Progenitor cell of endocrine pancreas (in vitro differentiated cells): ENCODE results near the gene ABCC10. TPM values are rescaled to one million over a fixed set of nuclear protein-coding genes. Genes with fewer than 3 reads are reported as not detected.
A peak's percentile ranks its signal among the peaks of the same experiment; 100 is the strongest.

ENCODE experiments used
- DNase-seq: peaks from one replicate; pipeline ENCODE4 v3.0.0; 2021; ENCODE audit warnings: low spot score; ENCODE audit not compliant: unreplicated experiment
- H3K27ac Mint-ChIP-seq: 2 replicates; pipeline ENCODE4 v1.8.0; 2021; ENCODE audit warnings: mild to moderate bottlenecking, moderate library complexity, mixed read lengths
- H3K27me3 Mint-ChIP-seq: 2 replicates; pipeline ENCODE4 v1.8.0; 2021; ENCODE audit warnings: mixed read lengths
- H3K36me3 Mint-ChIP-seq: 2 replicates; pipeline ENCODE4 v1.8.0; 2022; ENCODE audit warnings: mixed read lengths; ENCODE audit not compliant: insufficient read depth
- H3K4me1 Mint-ChIP-seq: 2 replicates; pipeline ENCODE4 v1.8.0; 2021; ENCODE audit warnings: low read depth, mixed read lengths
- H3K4me3 Mint-ChIP-seq: 2 replicates; pipeline ENCODE4 v1.8.0; 2021; ENCODE audit warnings: low read depth, mild to moderate bottlenecking, moderate library complexity, mixed read lengths
- H3K9me3 Mint-ChIP-seq: 2 replicates; pipeline ENCODE4 v1.8.0; 2021; ENCODE audit warnings: low read depth, mixed read lengths
- total RNA-seq: library from RNA; stranded (reverse); gene quantifications from 2 replicates; pipeline ENCODE4 v1.2.1, GENCODE V29; 2021
- TF ChIP-seq, protein P1 (sequence below): fragments of 200-600 bp; sonication (generic); IDR thresholded peaks from one replicate; pipeline ENCODE4 v1.5.0; 2021; ENCODE audit warnings: antibody characterized with exemption, mild to moderate bottlenecking; ENCODE audit not compliant: unreplicated experiment

Gene ABCC10
- total RNA-seq, 1 donor from 2014 or later = 68.8 TPM

- DNase-seq = no peak
- H3K27ac Mint-ChIP-seq = no peak overlapping the region
- H3K4me3 Mint-ChIP-seq = no peak overlapping the region
- peaks cover 6% of the 10 kb centered on the region for H3K36me3 Mint-ChIP-seq
- H3K9me3 Mint-ChIP-seq = no peaks in the 10 kb centered on the region
- TF ChIP-seq, protein P1, sequence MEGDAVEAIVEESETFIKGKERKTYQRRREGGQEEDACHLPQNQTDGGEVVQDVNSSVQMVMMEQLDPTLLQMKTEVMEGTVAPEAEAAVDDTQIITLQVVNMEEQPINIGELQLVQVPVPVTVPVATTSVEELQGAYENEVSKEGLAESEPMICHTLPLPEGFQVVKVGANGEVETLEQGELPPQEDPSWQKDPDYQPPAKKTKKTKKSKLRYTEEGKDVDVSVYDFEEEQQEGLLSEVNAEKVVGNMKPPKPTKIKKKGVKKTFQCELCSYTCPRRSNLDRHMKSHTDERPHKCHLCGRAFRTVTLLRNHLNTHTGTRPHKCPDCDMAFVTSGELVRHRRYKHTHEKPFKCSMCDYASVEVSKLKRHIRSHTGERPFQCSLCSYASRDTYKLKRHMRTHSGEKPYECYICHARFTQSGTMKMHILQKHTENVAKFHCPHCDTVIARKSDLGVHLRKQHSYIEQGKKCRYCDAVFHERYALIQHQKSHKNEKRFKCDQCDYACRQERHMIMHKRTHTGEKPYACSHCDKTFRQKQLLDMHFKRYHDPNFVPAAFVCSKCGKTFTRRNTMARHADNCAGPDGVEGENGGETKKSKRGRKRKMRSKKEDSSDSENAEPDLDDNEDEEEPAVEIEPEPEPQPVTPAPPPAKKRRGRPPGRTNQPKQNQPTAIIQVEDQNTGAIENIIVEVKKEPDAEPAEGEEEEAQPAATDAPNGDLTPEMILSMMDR = no peak
- H3K27me3 Mint-ChIP-seq = no peaks in the 10 kb centered on the region
- peaks cover 26% of the 10 kb centered on the region for H3K4me1 Mint-ChIP-seq
These were observed 53.7 kb downstream of the ABCC10 start for GRCh38 chr6:43481075-43481474.

DNA sequence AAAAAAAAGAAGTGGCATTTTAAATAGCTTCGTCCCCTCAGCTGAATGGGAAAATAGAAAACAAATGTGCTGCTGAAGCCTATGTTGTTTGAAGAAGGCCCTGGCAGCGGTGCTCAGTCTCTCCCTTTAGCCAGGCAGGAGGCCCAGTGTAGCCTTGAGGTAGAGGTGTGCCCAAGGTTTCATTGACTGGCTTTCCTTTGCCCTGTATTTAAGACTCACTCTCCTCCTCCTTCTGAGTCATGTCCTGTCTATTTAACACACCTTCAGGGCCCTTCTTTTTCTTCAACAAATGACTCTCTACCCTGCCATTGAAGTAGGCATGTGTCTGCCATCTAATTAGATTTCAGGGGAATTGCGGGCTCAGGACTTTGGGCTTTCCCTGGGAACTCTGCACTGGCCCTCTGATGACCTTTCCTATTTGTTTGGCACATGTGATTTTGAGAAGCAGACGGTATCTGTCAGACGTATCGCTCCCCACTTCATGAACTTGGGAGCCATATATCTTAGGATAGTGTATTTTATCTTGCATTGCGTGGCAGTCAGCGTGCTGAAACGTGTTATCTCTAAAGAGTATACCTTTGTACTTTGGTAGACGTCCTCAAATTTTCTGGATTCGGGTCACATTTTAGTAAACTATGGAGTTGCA is 54.4 kb downstream of the ABCC10 start:
- peaks cover 26% of the 10 kb centered on the region for H3K4me1 Mint-ChIP-seq
- H3K9me3 Mint-ChIP-seq = no peaks in the 10 kb centered on the region
- no peaks in the 10 kb centered on the region for H3K27me3 Mint-ChIP-seq
- no peak overlapping the region for H3K4me3 Mint-ChIP-seq
- H3K36me3 Mint-ChIP-seq = peaks cover 7% of the 10 kb centered on the region
- no peak for DNase-seq
- TF ChIP-seq, protein P1 = no peak
- H3K27ac Mint-ChIP-seq = peak overlapping the region; percentile 34

GRCh38 chr6:43488667-43489276 is 61.4 kb downstream of the ABCC10 start:
- DNase-seq = no peak
- no peaks in the 10 kb centered on the region for H3K27me3 Mint-ChIP-seq
- no peak overlapping the region for H3K4me3 Mint-ChIP-seq
- peak overlapping the region; percentile 59 for H3K27ac Mint-ChIP-seq
- no peaks in the 10 kb centered on the region for H3K9me3 Mint-ChIP-seq
- H3K36me3 Mint-ChIP-seq = peaks cover 4% of the 10 kb centered on the region
- peaks cover 2% of the 10 kb centered on the region for H3K4me1 Mint-ChIP-seq
- TF ChIP-seq, protein P1 = no peak

DNA sequence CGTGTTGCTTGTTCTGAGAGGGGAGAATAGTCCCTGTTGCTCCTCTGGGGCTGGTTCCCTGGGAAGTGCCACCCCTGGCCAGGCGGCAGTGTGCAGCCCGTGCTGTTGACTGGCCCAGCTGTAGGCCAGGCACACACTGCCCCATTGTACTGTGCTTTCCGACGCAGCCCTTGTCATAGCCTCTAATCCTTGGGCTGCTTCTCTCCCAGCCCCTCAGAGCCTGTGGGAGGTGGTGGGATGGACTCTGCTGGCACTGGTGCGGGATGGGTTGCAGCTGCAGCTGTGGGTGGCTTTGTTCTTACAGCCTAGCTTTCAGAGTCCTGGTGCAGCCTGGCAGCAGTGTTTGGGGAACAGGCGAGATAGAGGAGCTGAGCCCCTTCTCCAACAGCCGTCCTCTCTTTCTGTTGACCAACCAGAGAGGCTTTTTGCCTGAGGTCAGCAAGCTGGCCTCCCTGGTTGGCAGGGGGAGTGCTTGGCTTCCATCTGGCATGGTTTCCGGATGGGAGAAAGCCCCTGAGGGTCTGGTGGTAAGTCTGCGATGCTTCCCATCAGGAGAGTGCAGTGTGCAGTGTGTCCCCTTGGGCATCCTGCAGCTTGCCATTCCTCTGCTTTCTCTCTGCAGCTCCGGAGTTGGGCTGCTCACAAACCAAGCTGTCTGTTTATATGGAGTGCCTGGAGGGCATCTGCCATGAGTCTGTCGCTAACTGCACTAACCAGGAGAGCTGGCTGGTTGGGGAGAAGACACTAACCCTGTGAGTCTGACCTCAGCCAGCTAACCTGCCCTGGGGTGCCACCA is 62.1 kb downstream of the ABCC10 start:
- no peak overlapping the region for H3K27ac Mint-ChIP-seq
- DNase-seq = no peak
- no peaks in the 10 kb centered on the region for H3K9me3 Mint-ChIP-seq
- H3K36me3 Mint-ChIP-seq = peaks cover 4% of the 10 kb centered on the region
- H3K4me1 Mint-ChIP-seq = peaks cover 2% of the 10 kb centered on the region
- H3K27me3 Mint-ChIP-seq = no peaks in the 10 kb centered on the region
- no peak overlapping the region for H3K4me3 Mint-ChIP-seq
- TF ChIP-seq, protein P1 = no peak

GRCh38 chr6:43490523-43490939 is 63.2 kb downstream of the ABCC10 start:
- DNase-seq = no peak
- H3K27me3 Mint-ChIP-seq = no peaks in the 10 kb centered on the region
- no peak overlapping the region for H3K27ac Mint-ChIP-seq
- H3K36me3 Mint-ChIP-seq = peaks cover 4% of the 10 kb centered on the region
- H3K9me3 Mint-ChIP-seq = no peaks in the 10 kb centered on the region
- TF ChIP-seq, protein P1 = no peak
- H3K4me3 Mint-ChIP-seq = no peak overlapping the region
- H3K4me1 Mint-ChIP-seq = peaks cover 2% of the 10 kb centered on the region
